Measurements from ENCODE around the gene MAP2K5.

- TF ChIP-seq CTCF (IDR thresholded peaks at IDR 0.05; ENCODE audit: low read length) (no peak), EZH2 (optimal IDR thresholded peaks at IDR 0.05; ENCODE audit: low read depth, low read length) (no peak)
These were observed 292.2 kb downstream of the MAP2K5 start for GRCh38 chr15:67834581-67835296.

Data from MM.1S (cell line).